Activated naive CD4-positive, alpha-beta T cell treated with anti-CD3 and anti-CD28 coated beads for 36 hours (primary cell): ENCODE measurements around the gene ZRANB2. TPM values are rescaled to one million over a fixed set of nuclear protein-coding genes. Genes with fewer than 3 reads are reported as not detected.

Experiments
- CTCF ChIA-PET: fragments of 350-600 bp; sonication (Branson Sonifier 250); formaldehyde crosslinking; loops from one replicate; lab custom pipeline; 2021; ENCODE audit warnings: antibody characterized with exemption; lab: Charles Lee
- DNase-seq: peaks from one replicate; pipeline ENCODE4 v3.0.0-alpha.2; 2020
- H3K27ac Mint-ChIP-seq: one replicate; pipeline ENCODE4 v1.8.0; 2021; ENCODE audit warnings: mild to moderate bottlenecking, mixed read lengths
- H3K27me3 Mint-ChIP-seq: one replicate; pipeline ENCODE4 v1.8.0; 2021; ENCODE audit warnings: low read depth, mixed read lengths
- H3K36me3 Mint-ChIP-seq: one replicate; pipeline ENCODE4 v1.8.0; 2021; ENCODE audit warnings: low read depth, mixed read lengths
- H3K4me1 Mint-ChIP-seq: one replicate; pipeline ENCODE4 v1.8.0; 2021; ENCODE audit warnings: low read depth, mixed read lengths
- H3K4me3 Mint-ChIP-seq: one replicate; pipeline ENCODE4 v1.8.0; 2021; ENCODE audit warnings: mild to moderate bottlenecking, moderate library complexity, mixed read lengths
- H3K9me3 Mint-ChIP-seq: one replicate; pipeline ENCODE4 v1.8.0; 2021; ENCODE audit warnings: mixed read lengths
- intact Hi-C: fragments of 100-400 bp; cut with micrococcal nuclease; formaldehyde crosslinking; loops from one replicate; pipeline ENCODE4 v1.15.1; 2023
- total RNA-seq, 2 experiments: library from RNA; stranded (reverse); gene quantifications; one replicate each; pipeline ENCODE4 v1.2.3, GENCODE V29; 2021

Gene ZRANB2
- total RNA-seq, 2 experiments from 2014 or later: 107 to 114 TPM

DNA sequence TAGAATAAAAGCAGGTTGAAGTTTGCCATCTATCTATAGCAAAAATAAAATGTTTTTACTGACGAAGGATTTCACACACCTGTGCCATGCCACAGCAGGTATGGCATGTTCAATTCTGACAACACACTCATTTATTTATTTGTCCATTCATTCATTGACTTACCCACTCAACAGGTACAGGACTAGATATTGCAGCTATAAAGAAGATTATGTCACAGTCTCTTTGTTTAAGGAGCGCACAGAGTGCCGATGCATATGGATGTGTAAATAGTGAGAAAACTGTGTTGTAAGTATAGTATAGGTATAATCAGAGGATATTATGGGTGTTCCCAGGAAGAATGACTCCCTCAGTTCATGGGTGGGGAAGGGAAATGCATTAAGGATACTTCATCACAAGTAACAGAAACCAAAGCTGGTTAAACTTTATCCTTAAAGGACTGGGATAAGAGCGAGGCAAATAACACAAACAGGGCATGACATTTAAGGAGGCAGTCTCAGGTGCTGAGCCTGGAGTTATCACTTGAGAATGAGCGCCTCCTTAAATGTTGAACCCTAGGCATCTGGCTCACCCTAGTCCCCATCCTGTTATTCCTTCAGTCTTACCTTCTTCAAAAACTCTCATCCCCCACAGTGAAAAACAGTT lies 7.9 kb upstream of the ZRANB2 start:
- no peaks in the 10 kb centered on the region for H3K4me1 Mint-ChIP-seq
- peaks cover 16% of the 10 kb centered on the region for H3K27me3 Mint-ChIP-seq
- no peak overlapping the region for H3K4me3 Mint-ChIP-seq
- CTCF ChIA-PET: no interaction called here
- intact Hi-C loops: no loop called here
- no peaks in the 10 kb centered on the region for H3K9me3 Mint-ChIP-seq
- DNase-seq: no peak
- H3K36me3 Mint-ChIP-seq: peaks cover under 1% of the 10 kb centered on the region
- H3K27ac Mint-ChIP-seq: no peak overlapping the region

- Mint-ChIP-seq H3K4me1 (no peaks in the 10 kb centered on the region), H3K27ac (no peak overlapping the region), H3K4me3 (no peak overlapping the region), H3K9me3 (no peaks in the 10 kb centered on the region), H3K36me3 (peaks cover 2% of the 10 kb centered on the region), H3K27me3 (peaks cover 21% of the 10 kb centered on the region)
- intact Hi-C loops: no loop called here
- DNase-seq: no peak
- CTCF ChIA-PET: no interaction called here
Measured at GRCh38 chr1:71087713-71088112, 6.9 kb upstream of the ZRANB2 start.

- Mint-ChIP-seq H3K4me1 (peaks cover under 1% of the 10 kb centered on the region), H3K9me3 (no peaks in the 10 kb centered on the region), H3K27ac (no peak overlapping the region), H3K4me3 (no peak overlapping the region), H3K27me3 (peaks cover 21% of the 10 kb centered on the region), H3K36me3 (peaks cover 2% of the 10 kb centered on the region)
- intact Hi-C loops: no loop called here
- CTCF ChIA-PET: interaction anchor here (0.8 kb wide), 1 partner anchor 9 kb away, joined by 3 read pairs; no protein-coding TSS in a partner anchor
- no peak for DNase-seq
Measured at GRCh38 chr1:71087060-71087459, 6.2 kb upstream of the ZRANB2 start.

DNA sequence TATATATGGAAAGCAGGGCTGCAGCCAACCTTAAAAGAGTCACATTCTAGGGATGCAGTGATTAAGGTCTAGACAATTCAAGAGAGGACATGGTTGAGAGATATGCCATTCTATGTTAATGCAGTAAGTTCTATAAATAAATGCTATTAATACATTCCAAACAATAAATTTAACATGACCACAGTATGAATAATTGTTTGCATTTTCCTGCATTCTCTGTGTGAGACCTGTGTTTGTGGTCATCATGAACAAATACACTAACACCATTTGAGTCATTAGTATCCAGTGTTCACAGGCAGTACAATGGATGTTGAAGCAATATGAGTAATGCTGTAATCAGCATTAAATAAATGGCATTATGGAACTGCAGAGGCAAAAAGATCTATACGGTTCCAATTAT lies 5.5 kb upstream of the ZRANB2 start:
- CTCF ChIA-PET: interaction anchor here (0.8 kb wide), 1 partner anchor 8 kb away, joined by 3 read pairs; no protein-coding TSS in a partner anchor
- H3K4me1 Mint-ChIP-seq: peaks cover 6% of the 10 kb centered on the region
- no peak overlapping the region for H3K27ac Mint-ChIP-seq
- H3K4me3 Mint-ChIP-seq: no peak overlapping the region
- intact Hi-C loops: no loop called here
- no peaks in the 10 kb centered on the region for H3K9me3 Mint-ChIP-seq
- peaks cover 21% of the 10 kb centered on the region for H3K27me3 Mint-ChIP-seq
- H3K36me3 Mint-ChIP-seq: peaks cover 2% of the 10 kb centered on the region
- DNase-seq: no peak

DNA sequence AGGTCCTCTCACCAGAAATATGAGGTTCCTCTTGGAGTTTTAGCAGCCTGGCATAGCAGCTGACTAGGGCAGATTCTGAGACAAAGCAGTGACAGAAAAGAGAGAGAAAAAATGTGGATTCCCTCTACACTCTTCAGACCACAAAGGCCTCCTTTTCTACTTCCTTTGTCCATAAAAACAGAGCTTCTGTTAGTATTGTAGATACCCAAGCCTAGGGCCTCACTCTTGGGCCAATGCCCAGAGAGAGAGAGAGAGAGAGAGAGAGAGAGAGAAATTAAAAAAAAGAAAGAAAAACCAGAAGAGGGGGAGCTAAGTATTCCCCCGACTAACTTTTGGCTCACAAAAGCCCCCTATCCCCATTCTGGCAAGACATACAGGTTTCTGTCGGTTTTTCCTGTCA lies 2.4 kb upstream of the ZRANB2 start:
- Mint-ChIP-seq H3K4me1 (peaks cover 14% of the 10 kb centered on the region), H3K27ac (no peak overlapping the region), H3K36me3 (peaks cover 9% of the 10 kb centered on the region), H3K4me3 (no peak overlapping the region), H3K27me3 (peaks cover 18% of the 10 kb centered on the region), H3K9me3 (no peaks in the 10 kb centered on the region)
- intact Hi-C loops: loop anchor here (5.0 kb wide), 1 partner anchor 439 kb away; no protein-coding TSS in a partner anchor
- DNase-seq: no peak
- CTCF ChIA-PET: no interaction called here

GRCh38 chr1:71081697-71082080 lies 854 bp upstream of the ZRANB2 start:
- intact Hi-C loops: loop anchor here (1.0 to 5.0 kb wide), 7 partner anchors 19 to 1203 kb away; partner anchors contain the start of genes ANKRD13C, LRRC40 and SRSF11
- peak overlapping the region; percentile 78 for H3K27ac Mint-ChIP-seq
- DNase-seq: no peak
- H3K36me3 Mint-ChIP-seq: peaks cover 12% of the 10 kb centered on the region
- CTCF ChIA-PET: interaction anchor here (0.7 to 1.5 kb wide), 2 partner anchors 11 to 15 kb away, joined by 4 read pairs; no protein-coding TSS in a partner anchor
- H3K4me3 Mint-ChIP-seq: peak overlapping the region; percentile 84
- H3K9me3 Mint-ChIP-seq: no peaks in the 10 kb centered on the region
- H3K27me3 Mint-ChIP-seq: peaks cover 16% of the 10 kb centered on the region
- peaks cover 19% of the 10 kb centered on the region for H3K4me1 Mint-ChIP-seq

- peaks cover 19% of the 10 kb centered on the region for H3K36me3 Mint-ChIP-seq
- no peak for DNase-seq
- H3K27ac Mint-ChIP-seq: peak overlapping the region; percentile 99
- H3K9me3 Mint-ChIP-seq: no peaks in the 10 kb centered on the region
- intact Hi-C loops: loop anchor here (2.0 to 5.0 kb wide), 3 partner anchors 17 to 1205 kb away; no protein-coding TSS in a partner anchor
- H3K27me3 Mint-ChIP-seq: peaks cover 8% of the 10 kb centered on the region
- CTCF ChIA-PET: interaction anchor here (0.6 to 1.5 kb wide), 4 partner anchors 12 to 670 kb away, joined by 3 to 5 read pairs (median 4); no protein-coding TSS in a partner anchor
- H3K4me1 Mint-ChIP-seq: peaks cover 29% of the 10 kb centered on the region
- H3K4me3 Mint-ChIP-seq: peak overlapping the region; percentile 84
Measured at GRCh38 chr1:71080230-71080738, 551 bp downstream of the ZRANB2 start.

GRCh38 chr1:71074681-71075080 lies 6.2 kb downstream of the ZRANB2 start:
- DNase-seq: no peak
- intact Hi-C loops: no loop called here
- no peak overlapping the region for H3K4me3 Mint-ChIP-seq
- no peaks in the 10 kb centered on the region for H3K27me3 Mint-ChIP-seq
- CTCF ChIA-PET: interaction anchor here (0.6 kb wide), 1 partner anchor 625 kb away, joined by 3 read pairs; no protein-coding TSS in a partner anchor
- H3K27ac Mint-ChIP-seq: peak overlapping the region; percentile 69
- no peaks in the 10 kb centered on the region for H3K9me3 Mint-ChIP-seq
- H3K36me3 Mint-ChIP-seq: peaks cover 41% of the 10 kb centered on the region
- peaks cover 39% of the 10 kb centered on the region for H3K4me1 Mint-ChIP-seq

DNA sequence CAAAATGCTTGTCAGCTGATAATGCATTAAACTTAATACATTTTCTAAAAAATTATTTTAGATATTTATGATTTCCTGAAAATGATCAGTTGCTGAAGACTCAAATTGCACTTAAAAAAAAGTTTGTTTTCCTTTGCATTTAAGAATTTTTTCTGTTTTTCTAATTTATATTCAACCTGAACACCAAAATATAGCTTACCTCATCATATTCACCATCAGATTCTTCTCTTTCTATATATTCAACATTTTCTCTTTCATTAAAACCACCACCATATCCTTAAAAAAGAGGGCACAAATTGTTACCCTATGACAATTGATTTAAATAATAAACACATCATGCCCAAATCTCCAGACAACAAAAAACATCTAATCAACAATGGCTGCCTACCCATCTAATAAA lies 8.6 kb downstream of the ZRANB2 start:
- no peak for DNase-seq
- CTCF ChIA-PET: no interaction called here
- H3K9me3 Mint-ChIP-seq: no peaks in the 10 kb centered on the region
- no peak overlapping the region for H3K27ac Mint-ChIP-seq
- peaks cover 30% of the 10 kb centered on the region for H3K4me1 Mint-ChIP-seq
- intact Hi-C loops: no loop called here
- H3K36me3 Mint-ChIP-seq: peaks cover 41% of the 10 kb centered on the region
- H3K4me3 Mint-ChIP-seq: no peak overlapping the region
- no peaks in the 10 kb centered on the region for H3K27me3 Mint-ChIP-seq

DNA sequence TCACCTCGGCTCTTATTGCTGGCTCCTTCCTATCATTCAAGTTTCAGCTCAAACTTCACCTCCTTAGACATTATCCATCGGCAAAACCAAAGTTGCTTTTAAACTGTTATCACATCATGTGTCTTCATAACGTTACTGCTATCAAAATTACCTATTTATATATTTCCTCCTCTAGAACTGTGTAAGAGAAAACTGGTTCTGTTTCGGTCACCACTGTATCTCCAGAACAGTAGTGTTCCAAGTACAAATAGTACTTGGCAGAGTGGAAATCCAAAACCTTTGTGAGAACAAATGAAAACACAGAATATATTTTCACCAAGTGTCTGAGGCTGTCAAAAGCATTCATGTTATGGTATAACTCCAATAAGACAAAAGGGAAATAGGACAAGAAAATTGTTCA lies 9.1 kb downstream of the ZRANB2 start:
- CTCF ChIA-PET: no interaction called here
- intact Hi-C loops: no loop called here
- DNase-seq: no peak
- no peak overlapping the region for H3K4me3 Mint-ChIP-seq
- H3K27ac Mint-ChIP-seq: no peak overlapping the region
- peaks cover 30% of the 10 kb centered on the region for H3K4me1 Mint-ChIP-seq
- no peaks in the 10 kb centered on the region for H3K9me3 Mint-ChIP-seq
- peaks cover 42% of the 10 kb centered on the region for H3K36me3 Mint-ChIP-seq
- H3K27me3 Mint-ChIP-seq: no peaks in the 10 kb centered on the region

DNA sequence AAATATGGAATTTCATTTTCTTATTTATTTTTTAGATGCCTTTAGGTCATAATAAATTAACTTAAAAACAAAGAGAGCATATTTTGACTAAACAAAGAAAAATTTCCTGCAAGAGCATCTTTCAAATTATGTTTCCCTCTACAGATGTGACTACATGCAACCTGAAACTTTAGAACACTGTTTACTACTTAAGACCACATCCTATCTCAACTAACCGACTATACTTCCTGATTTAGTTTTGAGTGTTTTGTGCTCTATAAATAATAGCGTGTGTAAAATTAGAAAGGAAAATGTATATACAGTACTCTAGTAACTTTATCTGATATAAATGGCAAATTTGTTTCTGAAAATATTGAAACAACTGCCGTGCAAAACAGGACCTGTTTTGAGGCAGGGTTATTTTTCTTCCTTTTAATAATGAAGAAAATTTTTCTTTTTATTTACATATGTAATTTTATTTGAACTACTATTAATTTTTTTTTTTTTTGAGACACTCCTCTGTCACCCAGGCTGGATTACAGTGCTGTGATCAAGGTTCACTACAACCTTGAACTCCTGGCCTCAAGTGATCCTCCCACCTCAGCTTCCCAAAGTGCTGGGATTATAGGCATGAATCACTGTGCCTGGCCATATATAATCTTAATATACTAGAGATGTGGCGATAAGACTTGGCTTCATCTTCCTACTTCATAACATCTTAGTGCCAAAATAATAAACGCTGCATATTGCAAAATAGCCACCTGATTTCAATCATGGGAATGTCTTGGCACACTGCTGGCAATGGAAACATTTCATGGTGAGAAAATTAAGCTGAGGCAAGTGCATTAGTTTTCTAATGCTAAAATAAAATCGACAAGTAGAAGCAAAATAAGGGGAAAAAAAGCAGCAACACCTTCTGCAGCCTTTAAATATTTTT lies 12.3 kb downstream of the ZRANB2 start:
- CTCF ChIA-PET: interaction anchor here (0.8 kb wide), 1 partner anchor 10 kb away, joined by 3 read pairs; no protein-coding TSS in a partner anchor
- intact Hi-C loops: loop anchor here (5.0 kb wide), 1 partner anchor 841 kb away; no protein-coding TSS in a partner anchor
- DNase-seq: no peak
- Mint-ChIP-seq H3K4me1 (peaks cover 4% of the 10 kb centered on the region), H3K4me3 (no peak overlapping the region), H3K9me3 (no peaks in the 10 kb centered on the region), H3K27me3 (no peaks in the 10 kb centered on the region), H3K27ac (no peak overlapping the region), H3K36me3 (peaks cover 31% of the 10 kb centered on the region)

DNA sequence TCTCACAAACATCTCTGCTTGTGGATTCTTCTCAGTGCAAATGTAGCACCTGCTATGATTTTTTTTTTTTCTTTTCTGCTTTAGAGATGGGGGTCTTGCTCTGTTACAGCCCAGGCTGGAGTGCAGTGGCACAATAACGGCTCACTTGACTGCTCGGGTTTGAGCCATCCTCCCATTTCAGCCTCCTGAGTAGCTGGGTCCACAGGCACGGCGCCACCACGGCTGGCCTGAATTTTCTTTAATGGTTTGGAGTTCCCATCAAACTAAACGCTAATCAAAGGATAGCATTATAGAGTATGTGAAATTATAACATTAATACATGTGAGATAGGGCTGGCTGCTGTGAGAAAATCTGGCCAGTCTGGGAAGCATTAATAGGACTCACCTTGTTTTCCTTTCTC lies 26.0 kb downstream of the ZRANB2 start:
- no peaks in the 10 kb centered on the region for H3K9me3 Mint-ChIP-seq
- intact Hi-C loops: loop anchor here (5.0 kb wide), 1 partner anchor 922 kb away; no protein-coding TSS in a partner anchor
- no peak overlapping the region for H3K4me3 Mint-ChIP-seq
- no peak for DNase-seq
- H3K27me3 Mint-ChIP-seq: peaks cover 2% of the 10 kb centered on the region
- no peaks in the 10 kb centered on the region for H3K4me1 Mint-ChIP-seq
- H3K36me3 Mint-ChIP-seq: peaks cover 14% of the 10 kb centered on the region
- CTCF ChIA-PET: no interaction called here
- H3K27ac Mint-ChIP-seq: no peak overlapping the region
